Myometrial cell (primary cell): Measurements from ENCODE around the gene YEATS2. TPM values are rescaled to one million over a fixed set of nuclear protein-coding genes. Genes with fewer than 3 reads are reported as not detected.

ENCODE experiments used
- total RNA-seq: library from RNA; depleted of rRNA; stranded (reverse); fragments of >200 nt; gene quantifications from 2 replicates; pipeline ENCODE4 v1.2.3, GENCODE V29; 2015

YEATS2 gene
- total RNA-seq = 29.2 and 33.4 TPM in 2 replicates

GRCh38 chr3:183697610-183698317 lies at the start of gene YEATS2:
Gene YEATS2, plus strand, starts transcription at chr3:183697797. Its CDS starts 17,366 bp downstream, at chr3:183715163.

GRCh38 chr3:183825456-183826161 lies 128.0 kb downstream of the YEATS2 start, which contains the start of gene MAP6D1:
Gene MAP6D1, minus strand, starts transcription at chr3:183825577. Its CDS starts 30 bp downstream, at chr3:183825547.

Other genes with a start within 250 kb of the YEATS2 start
- gene KLHL6, start 142.1 kb upstream of the YEATS2 start, total RNA-seq = not detected in 2 replicates
- gene KLHL24, start 62.2 kb upstream of the YEATS2 start, total RNA-seq = 16.7 and 32.8 TPM in 2 replicates
- gene MAP6D1, start 127.8 kb downstream of the YEATS2 start, total RNA-seq = 8.9 and 10.4 TPM in 2 replicates
- 42.7 and 47.3 TPM in 2 replicates for gene PARL, start 187.1 kb downstream of the YEATS2 start, total RNA-seq